ENCODE measurements around the gene AKAP9.

GRCh38 chr7:92100534-92100933 lies 159.9 kb downstream of the AKAP9 start:
- no peak for TF ChIP-seq EZH2 (IDR thresholded peaks at IDR 0.05; ENCODE audit: low read depth)
- TF ChIP-seq, protein P1, sequence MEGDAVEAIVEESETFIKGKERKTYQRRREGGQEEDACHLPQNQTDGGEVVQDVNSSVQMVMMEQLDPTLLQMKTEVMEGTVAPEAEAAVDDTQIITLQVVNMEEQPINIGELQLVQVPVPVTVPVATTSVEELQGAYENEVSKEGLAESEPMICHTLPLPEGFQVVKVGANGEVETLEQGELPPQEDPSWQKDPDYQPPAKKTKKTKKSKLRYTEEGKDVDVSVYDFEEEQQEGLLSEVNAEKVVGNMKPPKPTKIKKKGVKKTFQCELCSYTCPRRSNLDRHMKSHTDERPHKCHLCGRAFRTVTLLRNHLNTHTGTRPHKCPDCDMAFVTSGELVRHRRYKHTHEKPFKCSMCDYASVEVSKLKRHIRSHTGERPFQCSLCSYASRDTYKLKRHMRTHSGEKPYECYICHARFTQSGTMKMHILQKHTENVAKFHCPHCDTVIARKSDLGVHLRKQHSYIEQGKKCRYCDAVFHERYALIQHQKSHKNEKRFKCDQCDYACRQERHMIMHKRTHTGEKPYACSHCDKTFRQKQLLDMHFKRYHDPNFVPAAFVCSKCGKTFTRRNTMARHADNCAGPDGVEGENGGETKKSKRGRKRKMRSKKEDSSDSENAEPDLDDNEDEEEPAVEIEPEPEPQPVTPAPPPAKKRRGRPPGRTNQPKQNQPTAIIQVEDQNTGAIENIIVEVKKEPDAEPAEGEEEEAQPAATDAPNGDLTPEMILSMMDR (conservative IDR thresholded peaks at IDR 0.05): no peak

Measured in PC-9 (cell line).